Tongue (tissue), 2 donors: Measurements from ENCODE around the gene ACTL7B. TPM values are rescaled to one million over a fixed set of nuclear protein-coding genes. Genes with fewer than 3 reads are reported as not detected.
"Not testable (repeated sequence)": the region's sequence is repeated elsewhere in the genome, so short reads cannot be mapped to it uniquely, and the experiment has no call there.

ENCODE experiments used
- DNase-seq: peaks from one replicate; pipeline ENCODE4 v3.0.0-alpha.2; 2015
- total RNA-seq: library from RNA; depleted of rRNA; stranded (reverse); fragments of >200 nt; gene quantifications from one replicate; pipeline ENCODE4 v1.2.3, GENCODE V29; 2014

The ACTL7B gene
- total RNA-seq, 1 donor from 2014 or later: not detected

- no peak for DNase-seq
These were observed 13.4 kb upstream of the ACTL7B start for GRCh38 chr9:108869092-108869725.

GRCh38 chr9:108867829-108868228 is 12.0 kb upstream of the ACTL7B start:
- no peak for DNase-seq

GRCh38 chr9:108867116-108867515 is 11.3 kb upstream of the ACTL7B start:
- no peak for DNase-seq

DNA sequence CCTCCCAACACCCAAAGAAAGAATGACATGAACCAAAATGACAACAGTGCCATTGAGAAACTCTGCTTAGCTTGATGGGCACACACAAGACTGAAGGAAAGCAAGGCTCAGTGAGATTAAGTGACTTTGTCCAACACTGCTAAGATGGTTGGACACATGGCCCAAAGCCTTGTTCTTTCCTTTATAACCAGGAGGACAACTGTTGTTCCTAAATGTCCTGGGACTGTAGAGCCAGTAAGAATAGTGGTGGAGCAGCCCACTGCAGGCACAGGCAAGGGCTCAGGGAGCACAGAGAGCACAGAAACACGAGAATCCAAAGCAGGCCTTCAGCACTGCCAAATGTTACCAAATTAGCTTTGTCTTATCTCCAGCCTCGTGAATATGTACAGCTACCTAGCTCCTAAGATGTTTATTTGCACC is 10.2 kb upstream of the ACTL7B start:
- no peak for DNase-seq

GRCh38 chr9:108865037-108865436 is 9.3 kb upstream of the ACTL7B start:
- no peak for DNase-seq

GRCh38 chr9:108864446-108864845 is 8.7 kb upstream of the ACTL7B start:
- no peak for DNase-seq

DNA sequence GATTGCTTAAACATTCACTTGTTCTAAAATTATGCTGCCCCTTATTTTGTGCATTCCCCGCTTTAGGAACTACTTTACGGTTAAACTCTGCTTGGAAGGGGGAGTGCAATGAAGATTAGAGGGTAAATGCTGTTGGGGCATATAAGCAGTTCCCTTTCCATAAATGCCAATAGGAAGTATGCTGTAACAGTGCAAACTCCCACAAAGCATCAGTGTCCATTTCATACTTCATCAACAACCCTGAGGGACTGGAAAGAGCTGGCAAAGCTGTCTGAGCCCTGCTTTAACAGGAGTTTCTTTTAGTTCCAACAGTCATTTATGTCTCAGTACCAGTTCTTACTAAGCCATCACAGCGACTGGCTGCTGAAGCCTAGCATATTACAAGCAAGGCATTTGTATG is 8.1 kb upstream of the ACTL7B start:
- DNase-seq: no peak

DNA sequence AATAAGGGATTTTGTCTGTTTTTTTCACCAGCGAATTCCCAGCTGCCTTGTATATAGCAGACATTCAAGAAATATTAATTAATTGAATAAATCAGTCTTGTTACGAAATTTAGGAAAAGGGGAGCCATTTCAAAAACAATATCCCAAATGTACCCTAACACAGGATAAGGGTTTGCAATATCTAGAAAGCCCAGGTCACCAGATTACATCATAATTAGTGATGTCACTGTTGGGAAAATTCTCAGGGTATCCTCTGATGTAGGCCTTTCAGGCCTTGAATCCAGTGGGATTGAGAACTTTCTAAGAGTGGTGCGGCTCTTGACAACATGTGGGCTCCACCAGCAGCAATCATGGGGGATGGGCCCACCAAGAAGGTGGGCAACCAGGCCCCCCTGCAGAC is 6.2 kb upstream of the ACTL7B start, which contains the start of gene ACTL7A:
Gene ACTL7A, plus strand, starts transcription at position 270 of the 400 bp plus-strand sequence. Its CDS starts 57 bp downstream, at position 327.
- no peak for DNase-seq

GRCh38 chr9:108861464-108861863 is 5.7 kb upstream of the ACTL7B start:
- DNase-seq: no peak

DNA sequence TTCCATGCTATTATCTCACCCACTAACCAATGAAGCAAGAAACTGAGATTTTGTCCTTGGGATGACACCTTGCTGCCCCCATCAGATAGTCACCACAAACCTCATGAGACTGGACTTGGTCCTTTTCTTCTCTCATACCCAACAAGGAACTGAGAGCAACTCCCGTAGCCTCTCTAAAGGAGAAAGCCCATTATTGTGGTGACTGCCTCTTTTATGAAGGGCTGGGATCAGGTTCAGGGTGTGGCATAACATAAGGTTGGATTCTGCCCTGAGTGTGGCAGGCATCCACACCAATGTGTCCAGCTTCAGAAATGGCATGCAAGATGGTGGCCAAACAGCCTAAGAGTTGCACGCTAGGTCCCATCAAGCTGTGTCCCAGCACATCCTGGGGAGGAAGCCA is 5.0 kb upstream of the ACTL7B start:
- no peak for DNase-seq

DNA sequence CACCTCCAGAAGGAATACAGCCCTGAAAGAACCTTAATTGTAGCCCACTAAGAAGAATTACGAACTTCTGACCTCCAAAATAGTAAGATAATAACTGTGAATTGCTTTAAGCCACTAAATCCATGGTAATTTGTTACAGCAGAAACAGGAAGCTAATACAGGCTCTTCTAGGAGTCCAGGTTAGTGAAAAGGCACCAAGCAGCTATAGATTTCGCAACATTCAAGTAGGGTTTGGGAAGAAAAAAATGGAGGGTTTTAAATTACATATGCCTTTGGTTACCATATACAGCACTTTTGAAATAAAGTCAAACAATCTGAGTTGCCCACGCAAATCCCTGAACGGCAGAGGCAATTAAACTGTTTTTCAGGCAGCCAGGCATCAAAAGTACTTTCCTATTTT is 4.6 kb upstream of the ACTL7B start:
- no peak for DNase-seq

- peak; percentile 9 for DNase-seq
These were observed 3.8 kb upstream of the ACTL7B start for GRCh38 chr9:108859459-108860114.

DNA sequence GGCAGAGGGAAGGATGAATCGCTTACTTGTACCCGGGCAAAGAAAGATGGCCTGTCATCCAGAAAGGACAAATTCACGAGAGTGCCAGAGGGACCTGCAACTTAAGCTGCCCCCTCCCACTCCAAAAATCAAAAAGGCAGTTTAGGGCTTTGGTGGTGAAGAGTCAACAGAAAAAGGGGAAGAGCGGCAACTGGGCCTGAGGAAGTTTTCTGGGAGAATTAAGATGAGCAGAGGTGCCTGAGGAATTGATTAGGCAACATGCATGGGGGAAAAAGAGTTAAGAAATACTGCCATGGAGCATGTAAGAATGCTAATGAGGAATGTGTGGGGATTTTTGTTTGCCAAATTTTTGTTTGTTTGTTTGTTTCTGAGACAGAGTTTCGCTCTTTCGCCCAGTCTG is 1.8 kb upstream of the ACTL7B start:
- no peak for DNase-seq

GRCh38 chr9:108855529-108855886 is 278 bp downstream of the ACTL7B start:
- no peak for DNase-seq

DNA sequence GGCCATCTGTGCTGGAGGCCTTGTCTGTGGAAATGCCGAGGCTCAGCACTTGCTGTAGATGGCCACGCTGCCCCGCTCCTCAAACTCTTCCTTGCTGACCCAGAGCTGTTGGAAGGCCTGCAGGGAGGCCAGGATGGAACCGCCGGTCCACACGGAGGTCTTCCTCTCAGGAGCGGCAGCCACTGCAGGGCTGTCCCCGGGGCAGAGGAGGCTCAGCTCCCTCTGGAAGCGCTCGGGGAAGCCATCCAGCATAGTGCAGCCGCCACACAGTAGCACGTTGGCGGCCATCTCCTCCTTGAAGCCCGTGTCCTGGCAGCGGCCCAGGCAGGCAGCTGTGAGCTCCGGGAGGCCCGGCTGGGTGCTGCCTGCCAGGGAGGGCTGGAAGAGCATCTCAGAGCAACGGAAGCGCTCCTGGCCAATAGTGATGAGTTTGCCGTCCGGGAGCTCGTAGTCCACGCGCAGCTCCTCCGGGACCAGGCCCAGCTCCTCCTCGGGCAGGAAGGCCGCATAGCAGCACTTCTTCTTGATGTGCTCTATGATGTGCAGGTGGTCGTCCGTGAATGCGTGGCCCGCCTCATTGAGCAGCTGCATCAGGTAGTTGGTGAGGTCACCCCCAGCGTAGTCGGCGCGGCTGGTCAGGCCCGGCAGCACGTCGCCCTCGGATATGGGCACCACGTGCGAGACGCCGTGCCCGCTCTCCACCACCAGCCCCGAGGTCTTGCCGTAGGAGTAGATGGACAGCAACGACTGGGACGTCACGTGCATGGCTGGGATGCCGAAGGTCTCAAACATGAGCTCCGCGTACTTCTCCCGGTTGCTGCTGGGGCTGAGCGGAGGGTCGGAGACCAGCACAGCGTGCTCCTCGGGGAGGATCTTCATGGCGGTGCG is 901 bp downstream of the ACTL7B start:
- DNase-seq: no peak

DNA sequence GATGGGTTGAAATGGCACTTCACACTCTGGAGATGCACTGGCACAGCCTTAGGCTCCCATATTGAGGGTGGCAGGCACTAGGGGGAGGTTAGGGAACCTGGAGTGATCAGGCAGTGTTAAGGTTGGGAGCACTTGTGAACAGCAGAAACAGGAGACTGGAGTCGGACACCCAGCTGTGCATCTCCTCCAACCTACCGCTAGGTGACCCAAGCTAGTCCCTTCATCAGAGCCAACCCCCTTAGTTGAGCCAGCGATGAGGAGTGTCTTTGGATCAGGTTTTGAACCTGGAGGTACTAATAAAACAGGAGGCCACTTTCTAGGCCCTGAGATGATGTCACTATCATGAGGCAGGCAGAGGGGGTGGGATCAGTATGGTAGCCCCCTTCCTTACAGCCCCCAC is 1.7 kb downstream of the ACTL7B start:
- DNase-seq: no peak

DNA sequence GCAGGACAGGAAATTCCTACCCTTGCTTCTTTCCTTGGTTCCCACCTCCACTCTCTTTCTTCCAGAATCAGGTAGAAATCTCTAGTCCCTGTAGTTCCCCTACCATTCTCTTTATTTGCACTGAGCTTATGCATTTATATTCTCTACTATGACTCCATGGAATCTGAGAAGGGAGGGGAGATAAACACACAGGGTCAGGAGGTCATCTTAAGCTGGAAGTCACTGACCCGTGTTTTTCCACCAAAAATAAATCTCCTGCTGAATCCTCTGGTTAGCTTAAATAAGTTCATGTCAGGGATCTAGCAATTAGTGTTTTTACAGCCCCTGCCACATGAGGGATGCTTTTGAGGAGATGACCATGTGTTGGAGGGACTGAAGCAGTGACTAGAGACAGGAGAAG is 3.7 kb downstream of the ACTL7B start:
- DNase-seq: no peak

GRCh38 chr9:108851138-108851537 is 4.6 kb downstream of the ACTL7B start:
- DNase-seq: no peak

DNA sequence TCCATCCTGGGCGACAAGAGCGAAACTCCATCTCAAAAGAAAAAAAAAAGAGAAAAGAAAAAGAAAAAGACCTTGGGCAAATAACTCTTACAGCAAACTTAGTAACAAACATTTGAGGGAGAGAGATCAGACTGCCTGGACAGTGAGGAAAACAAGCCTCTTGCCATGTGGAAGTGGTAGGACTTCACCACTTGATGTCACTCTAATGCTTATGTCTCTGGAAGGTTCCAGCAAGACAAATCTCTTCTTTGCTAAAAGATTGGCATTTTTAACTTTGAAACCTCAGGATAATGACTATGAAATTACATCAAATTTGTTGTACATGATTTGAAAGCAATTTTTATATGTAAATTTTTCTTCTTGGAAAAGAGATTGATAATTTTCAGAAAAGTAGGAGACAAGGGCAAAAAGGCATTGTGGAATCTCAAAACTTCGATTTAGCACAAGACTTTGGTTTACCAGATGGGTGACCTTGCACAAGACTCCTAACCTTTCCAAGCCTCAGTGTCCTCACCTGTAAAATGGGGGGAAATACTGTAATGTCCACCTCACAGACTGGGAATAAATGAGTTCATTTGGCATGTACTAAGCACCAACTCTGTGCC is 5.4 kb downstream of the ACTL7B start:
- peak; percentile 12 for DNase-seq

- not testable (repeated sequence) for DNase-seq
These were observed 7.5 kb downstream of the ACTL7B start for GRCh38 chr9:108848296-108848695.

DNA sequence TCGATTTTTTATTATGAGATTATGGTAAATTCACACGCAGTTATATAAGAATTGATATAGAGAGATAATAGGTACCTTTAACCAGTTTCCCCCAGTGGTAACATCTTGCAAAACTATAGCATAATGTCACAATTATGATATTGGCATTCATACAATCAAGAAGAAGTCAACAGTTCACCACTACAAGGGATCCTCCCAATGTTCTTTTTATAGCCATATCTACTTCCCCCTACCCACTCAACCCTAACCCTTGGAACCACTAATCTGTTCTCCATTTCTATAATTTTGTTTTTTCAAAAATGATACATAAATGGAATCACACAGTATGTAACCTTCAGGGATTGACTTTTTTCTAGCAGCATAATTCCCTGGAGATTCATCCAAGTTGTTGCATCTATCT is 9.8 kb downstream of the ACTL7B start:
- no peak for DNase-seq

GRCh38 chr9:108845507-108845906 is 10.3 kb downstream of the ACTL7B start:
- DNase-seq: no peak

DNA sequence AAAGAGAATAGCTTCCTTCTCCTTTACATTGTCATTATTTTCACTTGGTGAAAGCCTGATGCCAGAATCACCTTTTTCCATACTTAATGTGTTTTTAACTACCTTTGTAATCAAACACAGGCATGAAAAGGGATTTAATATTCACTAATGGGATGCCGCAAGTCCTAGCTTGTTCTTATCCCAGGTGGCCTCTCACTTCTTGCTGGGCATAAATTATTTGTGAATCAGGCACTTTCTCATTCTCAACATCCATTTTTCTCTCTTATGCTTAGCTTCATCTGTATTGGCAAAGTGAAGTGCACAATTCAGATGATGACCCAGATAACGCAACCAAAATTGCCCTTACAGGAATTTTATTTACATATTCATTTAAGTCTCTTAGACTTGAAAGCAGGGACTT is 10.9 kb downstream of the ACTL7B start:
- DNase-seq: no peak
